GM04504 (cell line): ENCODE results near the gene SPATA45.
"Not testable (repeated sequence)": the region's sequence is repeated elsewhere in the genome, so short reads cannot be mapped to it uniquely, and the experiment has no call there.

Experiments
- DNase-seq: peaks from one replicate; pipeline ENCODE4 v3.0.0-alpha.2; 2012; ENCODE audit warnings: low read depth

The SPATA45 gene

DNA sequence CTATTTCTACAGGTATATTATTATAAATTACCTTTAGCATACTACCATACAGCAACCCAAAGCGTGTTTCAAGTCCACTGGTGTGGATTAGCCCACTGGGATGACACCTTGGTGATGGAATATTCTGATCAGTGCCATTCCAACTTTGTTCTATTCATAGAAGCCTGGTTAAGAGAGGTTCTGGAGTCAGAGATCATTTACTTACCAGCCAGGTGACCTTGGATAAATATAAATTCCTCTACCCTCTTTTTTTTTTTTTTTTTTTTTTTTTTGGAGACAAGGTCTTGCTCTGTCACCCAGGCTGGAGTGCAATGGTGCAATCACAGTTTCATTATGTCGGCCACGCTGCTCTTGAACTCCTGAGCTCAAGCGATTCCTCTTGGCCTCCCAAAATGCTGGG is at the start of gene SPATA45:
Gene SPATA45, minus strand, starts transcription at position 101 of the 400 bp plus-strand sequence. CDS start 11,500 bp downstream, outside the sequence.
- DNase-seq, result no peak

DNA sequence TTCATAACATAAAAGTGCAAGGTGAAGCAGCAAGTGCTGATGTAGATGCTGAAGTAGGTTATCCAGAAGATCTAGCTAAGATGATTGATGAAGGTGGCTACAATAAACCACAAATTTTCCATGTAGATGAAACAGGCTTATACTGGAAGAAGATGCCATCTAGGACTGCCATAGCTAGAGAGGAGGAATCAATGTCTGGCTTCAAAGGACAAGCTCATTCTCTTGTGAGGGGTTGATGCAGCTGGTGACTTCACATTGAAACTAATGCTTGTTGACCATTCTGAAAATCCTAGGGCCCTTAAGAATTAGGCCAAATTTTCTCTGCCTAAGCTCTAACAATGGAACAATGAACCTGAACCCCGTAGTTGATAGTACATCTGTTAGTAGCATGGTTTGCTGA is 44.7 kb upstream of the SPATA45 start:
- no peak for DNase-seq

DNA sequence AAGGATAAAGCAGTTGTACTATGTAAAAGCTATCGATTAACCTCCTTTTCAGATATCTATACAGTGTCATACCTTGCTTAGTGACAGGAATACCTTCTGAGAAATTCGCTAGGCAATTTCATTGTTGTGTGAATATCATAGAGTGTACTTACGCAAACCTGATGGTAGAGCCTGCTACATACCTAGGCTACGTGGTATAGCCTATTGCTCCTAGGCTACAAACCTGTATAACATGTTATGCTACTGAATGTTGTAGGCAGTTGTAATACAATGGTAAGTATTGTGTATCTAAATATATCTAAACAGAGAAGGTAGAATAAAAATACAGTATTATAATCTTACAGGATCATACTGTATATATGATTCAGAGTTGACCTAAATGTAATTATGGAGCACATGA is 37.1 kb upstream of the SPATA45 start:
- DNase-seq, result no peak

DNA sequence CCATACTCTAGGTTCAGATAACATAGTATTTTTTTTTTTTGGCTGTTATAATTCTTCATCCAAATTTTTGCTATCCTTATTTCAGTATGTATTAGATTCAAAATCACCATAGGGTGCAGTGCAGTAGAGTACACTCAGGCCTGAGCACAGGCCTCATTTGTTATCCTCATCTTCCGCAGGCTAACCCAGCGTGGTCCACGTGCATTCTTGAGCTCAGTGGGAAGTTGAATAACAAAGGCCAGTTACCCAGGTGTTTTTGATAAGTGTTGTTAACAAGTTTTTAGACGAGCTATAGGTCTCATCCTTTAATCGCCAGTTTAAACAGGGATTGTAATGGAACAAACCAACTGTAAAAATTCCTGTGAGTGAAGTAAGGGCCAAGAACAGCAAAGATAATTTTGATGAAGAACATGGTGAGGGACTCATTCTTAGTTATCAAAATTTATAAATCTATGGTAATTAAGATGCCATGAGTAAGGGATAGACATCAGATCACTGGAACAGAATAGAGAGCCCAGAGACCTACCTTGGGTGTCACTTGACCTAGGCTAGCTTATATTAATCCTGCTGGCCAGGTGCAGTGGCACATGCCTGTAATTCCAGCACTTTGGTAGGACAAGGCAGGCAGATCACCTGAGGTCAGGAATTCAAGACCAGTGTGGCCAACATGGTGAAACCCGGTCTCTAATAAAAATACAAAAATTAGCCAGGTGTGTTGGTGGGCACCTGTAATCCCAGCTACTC is 32.7 kb upstream of the SPATA45 start:
- no peak for DNase-seq

DNA sequence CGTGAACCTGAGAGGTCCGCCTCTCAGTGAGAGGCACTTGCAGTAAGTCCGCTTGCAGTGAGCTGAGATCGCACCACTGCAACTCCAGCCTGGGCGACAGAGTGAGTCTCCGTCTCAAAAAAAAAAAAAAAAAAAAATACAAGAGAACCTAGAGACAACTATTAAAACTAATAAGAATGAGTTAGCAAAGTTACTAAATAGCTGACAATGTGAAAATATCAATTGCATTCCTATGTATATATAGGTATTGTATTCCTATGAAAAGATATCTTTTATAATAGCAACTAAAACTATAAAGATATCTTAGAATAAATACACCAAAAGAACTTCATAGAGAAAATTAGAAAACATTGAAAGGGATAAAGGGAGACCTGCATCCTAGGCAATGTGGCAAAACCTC is 31.0 kb upstream of the SPATA45 start:
- DNase-seq, result no peak

DNA sequence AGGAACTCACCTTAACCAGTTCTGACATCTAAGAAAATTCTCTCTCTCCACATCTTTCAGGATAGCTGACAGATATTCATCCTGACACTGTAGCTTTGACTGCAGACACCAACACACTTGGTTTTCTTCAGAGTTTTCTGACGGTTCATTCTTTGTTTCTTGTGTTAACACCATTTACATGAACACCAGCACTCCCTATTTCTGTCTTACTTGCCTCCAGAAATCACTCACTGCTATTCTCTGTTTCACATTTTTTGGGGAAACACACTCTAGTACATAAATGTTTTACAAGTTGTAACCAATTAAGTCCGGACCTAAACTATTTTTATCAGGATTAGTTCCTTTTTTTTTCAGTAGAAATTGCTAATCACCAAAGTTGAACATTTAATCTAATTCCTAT is 26.1 kb upstream of the SPATA45 start:
- no peak for DNase-seq

DNA sequence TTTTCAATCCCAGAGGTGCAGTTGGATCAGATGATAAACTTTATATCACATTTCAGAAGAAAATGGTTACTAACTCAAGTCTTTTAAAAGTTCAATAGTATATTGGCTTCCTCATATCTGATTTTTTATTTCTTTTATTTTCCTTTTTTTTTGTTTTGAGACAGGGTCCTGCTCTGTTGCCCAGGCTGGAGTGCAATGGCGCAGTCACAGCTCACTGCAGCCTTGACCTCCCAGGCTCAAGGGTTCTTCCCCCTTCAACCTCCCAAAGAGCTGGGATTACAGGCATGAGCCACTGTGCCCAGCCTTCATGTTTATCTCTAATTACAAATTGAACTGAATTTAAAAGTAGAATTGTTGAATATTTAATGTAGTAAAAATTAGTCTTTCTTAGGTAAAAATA is 24.5 kb upstream of the SPATA45 start:
- DNase-seq, result no peak

DNA sequence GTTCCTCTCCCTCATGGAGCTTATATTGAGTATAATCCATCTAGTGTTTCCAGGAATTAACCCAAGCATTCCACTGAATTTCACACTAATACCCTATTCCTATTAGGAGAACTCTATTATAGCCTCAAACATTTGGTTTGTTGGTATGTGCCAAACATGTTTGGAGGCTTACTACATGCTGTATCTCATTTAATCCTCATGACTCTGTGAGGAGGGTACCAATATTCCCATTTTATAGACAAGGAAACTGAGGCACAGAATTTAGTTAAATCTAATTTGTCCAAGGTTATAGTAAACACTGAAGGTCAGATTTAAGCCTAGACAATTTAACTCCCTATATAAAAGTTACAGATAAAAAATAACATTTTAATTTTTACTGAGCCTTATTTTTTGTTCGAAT is 19.7 kb upstream of the SPATA45 start:
- no peak for DNase-seq

DNA sequence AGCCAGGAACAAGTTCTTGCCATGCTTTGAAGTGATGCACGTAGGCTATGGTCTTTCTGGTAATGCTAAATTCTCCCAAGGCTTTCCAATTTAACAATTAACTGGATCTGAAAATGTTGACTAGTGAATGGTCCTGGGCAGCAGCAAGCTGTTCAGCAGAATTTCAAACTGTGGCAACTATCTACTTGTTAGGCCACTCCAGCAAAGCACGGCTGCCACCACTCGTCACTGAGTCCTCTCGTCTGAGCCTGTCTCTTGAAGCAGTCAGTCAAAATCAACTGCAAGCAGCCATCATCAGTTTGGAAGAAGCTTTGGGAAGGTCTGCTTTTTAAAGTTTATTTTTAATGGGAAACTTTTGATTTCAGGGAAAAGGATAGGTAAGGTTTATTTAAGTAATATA is 16.8 kb upstream of the SPATA45 start:
- DNase-seq, result no peak

DNA sequence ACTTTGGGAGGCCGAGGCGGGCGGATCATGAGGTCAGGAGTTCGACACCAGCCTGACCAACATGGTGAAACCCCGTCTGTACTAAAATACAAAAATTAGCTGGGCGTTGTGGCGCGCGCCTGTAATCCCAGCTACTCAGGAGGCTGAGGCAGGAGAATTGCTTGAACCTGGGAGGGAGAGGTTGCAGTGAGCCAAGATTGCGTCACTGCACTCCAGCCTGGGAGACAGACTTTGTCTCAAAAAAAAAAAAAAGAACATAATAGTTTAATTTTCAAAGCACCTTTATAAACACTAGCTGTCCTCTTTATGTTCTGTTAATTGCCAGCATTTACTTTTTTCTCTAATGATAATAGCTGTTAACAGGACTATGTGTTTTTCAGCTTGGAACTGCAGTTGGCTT is 15.9 kb upstream of the SPATA45 start:
- DNase-seq, result not testable (repeated sequence)

DNA sequence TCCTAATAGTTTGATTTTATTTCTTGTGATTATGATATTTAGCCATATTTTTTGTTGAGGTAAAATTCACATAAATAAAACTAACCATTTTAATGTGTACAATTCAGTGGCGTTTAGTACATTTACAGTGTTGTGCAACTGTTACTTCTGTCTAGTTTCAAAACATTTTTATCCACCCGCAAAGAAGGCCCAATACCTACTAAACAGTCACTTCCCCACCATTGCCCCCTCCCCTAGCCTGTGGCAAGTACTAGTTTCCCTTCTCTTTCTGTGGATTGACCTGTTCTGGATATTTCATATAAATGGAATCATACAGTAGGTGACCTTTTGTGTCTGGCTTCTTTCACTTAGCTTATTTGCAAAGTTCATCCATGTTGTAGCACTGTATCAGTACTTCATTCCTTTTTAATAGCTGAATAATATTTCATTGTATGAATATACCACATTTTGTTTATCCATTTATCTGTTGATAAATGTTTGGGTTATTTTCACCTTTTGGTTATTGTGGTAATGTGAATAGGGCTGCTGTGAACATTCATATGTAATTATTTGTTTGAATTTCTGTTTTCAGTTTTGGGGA is 14.8 kb upstream of the SPATA45 start:
- no peak for DNase-seq

DNA sequence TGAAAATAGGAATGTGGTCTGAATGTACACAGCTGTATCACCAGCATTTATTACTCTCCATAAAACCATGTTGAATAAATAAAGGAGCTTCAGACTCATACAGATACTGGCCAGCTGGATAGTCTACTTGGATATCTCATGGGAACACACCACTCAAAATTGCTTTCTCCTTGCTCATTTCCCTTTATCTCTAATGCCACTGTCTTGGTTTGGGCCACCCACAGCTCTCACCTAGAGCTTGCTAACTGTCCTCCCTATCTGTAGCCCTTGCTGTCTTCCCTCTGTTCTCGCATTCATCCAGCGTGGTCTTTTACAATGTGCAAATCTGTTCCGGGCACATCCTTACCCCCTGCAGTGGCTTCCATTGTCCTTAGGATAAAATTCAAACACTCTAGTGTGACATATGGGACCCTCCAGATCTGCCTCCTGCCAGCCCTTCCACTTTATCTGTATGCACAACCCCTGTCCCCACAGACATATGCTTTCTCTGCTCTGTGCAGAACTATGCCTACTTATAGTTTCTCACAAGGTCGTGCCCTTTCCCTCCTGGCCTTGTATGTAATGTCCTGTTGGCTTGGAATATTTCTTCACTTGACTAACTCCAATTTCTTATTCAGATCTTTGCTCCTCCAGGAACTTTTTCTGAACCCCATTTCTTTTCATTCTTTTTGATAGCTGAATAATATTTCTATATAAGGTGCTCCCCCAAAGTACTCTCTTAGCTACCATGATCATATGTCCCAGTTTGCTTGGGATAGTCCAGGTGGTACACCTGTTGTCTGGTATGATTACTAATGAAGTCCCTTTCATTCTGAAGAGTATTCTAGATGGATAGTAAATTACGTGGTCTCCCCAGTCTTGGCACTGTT is 13.5 kb upstream of the SPATA45 start:
- no peak for DNase-seq

DNA sequence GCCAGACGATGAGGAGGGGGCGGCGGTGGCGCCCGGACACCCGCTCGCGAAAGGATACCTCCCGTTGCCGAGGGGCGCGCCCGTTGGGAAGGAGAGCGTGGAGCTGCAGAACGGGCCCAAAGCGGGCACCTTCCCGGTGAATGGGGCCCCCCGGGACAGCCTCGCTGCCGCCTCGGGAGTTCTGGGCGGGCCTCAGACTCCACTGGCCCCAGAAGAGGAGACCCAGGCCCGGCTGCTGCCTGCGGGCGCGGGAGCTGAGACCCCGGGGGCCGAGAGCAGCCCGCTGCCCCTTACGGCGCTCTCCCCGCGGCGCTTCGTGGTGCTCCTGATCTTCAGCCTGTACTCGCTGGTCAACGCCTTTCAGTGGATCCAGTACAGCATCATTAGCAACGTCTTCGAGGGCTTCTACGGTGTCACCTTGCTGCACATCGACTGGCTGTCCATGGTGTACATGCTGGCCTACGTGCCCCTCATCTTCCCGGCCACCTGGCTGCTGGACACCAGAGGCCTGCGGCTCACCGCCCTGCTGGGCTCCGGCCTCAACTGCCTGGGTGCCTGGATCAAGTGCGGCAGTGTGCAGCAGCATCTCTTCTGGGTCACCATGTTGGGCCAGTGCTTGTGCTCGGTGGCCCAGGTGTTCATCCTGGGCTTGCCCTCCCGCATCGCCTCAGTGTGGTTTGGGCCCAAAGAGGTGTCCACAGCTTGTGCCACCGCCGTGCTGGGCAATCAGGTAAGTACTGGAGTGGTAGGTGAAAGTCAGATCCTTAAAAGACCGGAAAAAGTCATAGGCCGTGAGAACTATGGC is 11.2 kb upstream of the SPATA45 start:
- no peak for DNase-seq

DNA sequence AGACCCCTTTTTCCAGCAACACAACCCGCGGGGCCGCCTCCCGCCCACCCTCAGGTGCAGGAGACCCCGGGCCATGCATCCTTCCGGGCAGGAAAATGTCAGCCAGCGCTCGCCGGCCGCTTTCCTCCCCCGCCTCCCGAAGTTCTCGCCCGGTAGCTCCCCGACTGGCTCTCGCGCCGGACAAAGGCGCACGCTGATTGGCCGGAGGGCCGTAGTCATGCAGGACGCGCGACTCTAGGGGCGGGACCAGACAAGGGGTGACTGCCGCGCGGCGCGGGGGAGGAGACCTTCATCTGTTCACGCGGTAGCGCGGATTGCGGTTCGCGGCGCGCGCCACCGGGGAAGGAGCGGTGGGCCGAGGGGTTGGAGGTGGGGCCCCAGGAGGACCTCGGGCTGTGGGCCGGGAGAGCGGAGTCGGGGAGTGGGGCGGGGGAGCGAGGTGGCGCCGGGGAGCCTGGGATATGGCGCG is 10.6 kb upstream of the SPATA45 start, which contains the start of gene FLVCR1:
Gene FLVCR1, plus strand, starts transcription at position 284 of the 469 bp plus-strand sequence. Its CDS starts 178 bp downstream, at position 462.
- DNase-seq, result peak; percentile 85

DNA sequence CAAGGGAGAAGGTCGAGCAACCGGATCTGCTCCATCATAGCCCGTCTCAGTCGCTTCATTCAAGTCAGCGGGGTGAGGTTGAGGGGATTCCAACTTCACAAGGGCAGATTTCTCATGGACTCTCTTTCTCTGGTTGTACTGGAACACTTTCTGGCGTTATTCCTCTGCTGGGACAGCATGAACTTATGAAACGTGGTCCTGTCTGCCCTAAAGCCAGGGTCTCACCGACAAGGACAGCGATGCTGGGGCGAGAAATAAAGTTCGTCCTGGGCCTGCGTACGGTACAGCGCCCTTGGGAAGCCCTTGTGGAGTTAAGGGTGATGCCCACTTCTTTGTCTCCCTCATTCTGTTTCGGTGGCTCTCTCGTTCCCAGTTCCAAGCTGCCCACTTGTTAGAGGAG is 9.3 kb upstream of the SPATA45 start:
- DNase-seq, result no peak

DNA sequence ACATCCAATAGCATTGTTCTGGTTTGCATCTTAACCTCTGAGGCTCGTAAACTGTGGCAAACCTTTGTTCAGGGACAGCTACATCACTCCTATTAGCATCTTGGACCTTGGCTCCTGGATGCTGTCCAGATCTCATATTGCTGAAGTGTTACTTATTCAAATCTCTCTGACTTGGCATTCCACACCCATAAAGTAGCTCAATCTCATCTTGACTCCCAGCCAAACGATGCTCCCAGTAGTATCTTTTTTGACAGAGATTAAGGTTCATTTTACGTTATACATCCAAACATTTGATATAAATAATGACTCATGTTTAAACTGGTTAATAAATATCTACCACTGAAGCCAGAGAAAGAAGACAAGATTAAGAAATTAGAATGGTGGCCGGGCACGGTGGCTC is 6.2 kb upstream of the SPATA45 start:
- no peak for DNase-seq

DNA sequence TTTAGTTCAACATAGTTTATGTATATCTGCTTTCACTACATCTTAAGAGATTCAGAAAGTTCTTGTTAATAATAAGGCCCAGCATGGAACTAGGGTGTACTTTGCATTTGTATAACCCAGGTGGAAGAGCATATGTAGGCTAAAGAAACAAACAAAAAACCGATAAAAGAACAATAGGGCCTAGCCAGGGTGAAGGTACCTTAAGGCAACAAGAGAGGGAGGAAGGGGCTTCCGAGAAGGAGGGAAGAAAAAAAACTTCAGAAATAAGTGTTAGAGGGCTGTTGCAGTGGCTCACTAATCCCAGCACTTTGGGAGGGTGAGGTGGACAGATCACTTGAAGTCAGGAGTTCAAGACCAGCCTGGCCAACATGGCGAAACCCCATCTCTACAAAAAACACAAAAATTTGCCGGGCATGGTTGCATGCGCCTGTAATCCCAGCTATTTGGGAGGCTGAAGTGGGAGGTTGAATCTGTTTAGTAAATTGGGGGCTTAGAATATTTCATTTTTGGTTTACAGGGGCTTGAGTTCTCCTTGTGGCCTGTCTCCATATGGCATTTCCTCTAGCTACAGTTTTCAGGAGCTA is 4.7 kb upstream of the SPATA45 start:
- no peak for DNase-seq

DNA sequence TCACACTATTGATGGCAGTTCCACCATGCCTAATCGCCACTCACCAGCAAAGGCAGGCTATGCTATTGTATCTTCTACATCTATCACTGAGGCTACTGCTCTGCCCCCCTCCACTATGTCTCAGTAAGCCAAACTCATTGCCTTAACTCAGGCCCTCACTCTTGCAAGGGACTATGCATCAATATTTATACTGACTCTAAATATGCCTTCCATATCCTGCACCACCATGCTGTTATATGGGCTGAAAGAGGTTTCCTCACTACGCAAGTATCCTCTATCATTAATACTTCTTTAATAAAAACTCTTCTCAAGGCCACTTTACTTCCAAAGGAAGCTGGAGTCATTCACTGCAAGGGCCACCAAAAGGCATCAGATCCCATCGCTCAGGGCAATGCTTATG is 2.9 kb downstream of the SPATA45 start:
- not testable (repeated sequence) for DNase-seq

DNA sequence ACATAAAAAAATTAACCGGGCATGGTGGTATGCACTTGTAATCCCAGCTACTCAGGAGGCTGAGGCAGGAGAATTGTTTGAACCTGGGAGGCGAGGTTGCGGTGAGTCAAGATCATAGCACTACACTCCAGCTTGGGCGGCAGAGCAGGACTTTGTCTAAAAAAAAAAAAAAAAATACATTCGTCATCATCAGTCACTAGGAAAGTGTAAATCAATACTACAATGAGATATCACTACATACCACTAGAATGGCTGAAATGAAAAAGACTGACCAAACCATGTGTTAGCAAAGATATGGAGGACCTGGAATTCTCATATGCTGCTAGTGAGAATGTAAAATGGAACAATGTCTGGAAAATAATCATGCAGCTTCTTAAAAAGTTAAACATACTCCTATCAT is 9.3 kb downstream of the SPATA45 start:
- no peak for DNase-seq

DNA sequence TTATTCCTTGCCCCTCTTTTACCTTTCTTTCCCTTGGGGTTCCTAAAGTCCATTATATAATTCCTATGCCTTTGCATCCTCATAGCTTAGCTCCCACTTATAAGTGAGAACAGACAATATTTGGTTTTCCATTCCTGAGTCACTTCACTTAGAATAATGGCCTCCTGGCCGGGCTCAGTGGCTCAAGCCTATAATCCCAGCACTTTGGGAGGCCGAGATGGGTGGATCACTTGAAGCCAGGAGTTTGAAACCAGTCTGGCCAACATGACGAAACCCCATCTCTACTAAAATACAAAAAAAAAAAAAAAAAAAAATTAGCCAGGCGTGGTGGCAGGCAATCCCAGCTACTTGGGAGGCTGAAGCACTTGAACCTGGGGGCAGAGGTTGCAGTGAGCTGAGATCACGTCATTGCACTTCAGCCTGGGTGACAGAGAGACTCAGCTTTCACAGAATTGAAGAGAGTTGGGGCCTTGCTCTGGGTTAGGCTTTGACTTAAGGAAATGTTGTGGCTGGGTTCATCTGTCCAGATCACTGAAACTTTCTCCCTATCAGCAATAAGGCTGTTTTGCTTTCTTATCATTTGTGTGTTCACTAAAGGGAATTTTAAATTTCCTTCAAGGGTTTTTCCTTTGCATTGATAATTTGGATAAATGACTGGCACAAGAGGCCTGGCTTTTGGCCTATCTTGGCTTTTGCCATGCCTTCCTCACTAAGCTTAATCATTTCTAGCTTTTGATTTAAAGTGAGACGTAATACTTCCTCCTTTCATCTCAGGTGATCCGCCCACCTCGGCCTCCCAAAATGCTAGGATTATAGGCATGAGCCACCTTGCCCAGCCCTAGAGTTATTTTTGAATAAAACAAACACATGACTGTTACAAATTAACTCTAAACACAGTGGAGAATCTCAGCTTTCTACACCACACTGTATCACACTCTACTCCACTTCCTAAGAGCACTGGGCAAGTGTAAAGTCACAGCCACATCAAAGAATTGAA is 13.9 kb downstream of the SPATA45 start:
- DNase-seq, result not testable (repeated sequence)
